HG03060 (cell line): ENCODE data around the gene IL23R.
"Not testable (repeated sequence)": the region's sequence is repeated elsewhere in the genome, so short reads cannot be mapped to it uniquely, and the experiment has no call there.

Experiments
- ATAC-seq: cut with Tn5 transposase; IDR thresholded peaks from one replicate; pipeline ENCODE4 v1.9.1; 2021; ENCODE audit warnings: low read depth, moderate number of reproducible peaks; ENCODE audit not compliant: unreplicated experiment

Gene IL23R, protein sequence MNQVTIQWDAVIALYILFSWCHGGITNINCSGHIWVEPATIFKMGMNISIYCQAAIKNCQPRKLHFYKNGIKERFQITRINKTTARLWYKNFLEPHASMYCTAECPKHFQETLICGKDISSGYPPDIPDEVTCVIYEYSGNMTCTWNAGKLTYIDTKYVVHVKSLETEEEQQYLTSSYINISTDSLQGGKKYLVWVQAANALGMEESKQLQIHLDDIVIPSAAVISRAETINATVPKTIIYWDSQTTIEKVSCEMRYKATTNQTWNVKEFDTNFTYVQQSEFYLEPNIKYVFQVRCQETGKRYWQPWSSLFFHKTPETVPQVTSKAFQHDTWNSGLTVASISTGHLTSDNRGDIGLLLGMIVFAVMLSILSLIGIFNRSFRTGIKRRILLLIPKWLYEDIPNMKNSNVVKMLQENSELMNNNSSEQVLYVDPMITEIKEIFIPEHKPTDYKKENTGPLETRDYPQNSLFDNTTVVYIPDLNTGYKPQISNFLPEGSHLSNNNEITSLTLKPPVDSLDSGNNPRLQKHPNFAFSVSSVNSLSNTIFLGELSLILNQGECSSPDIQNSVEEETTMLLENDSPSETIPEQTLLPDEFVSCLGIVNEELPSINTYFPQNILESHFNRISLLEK

DNA sequence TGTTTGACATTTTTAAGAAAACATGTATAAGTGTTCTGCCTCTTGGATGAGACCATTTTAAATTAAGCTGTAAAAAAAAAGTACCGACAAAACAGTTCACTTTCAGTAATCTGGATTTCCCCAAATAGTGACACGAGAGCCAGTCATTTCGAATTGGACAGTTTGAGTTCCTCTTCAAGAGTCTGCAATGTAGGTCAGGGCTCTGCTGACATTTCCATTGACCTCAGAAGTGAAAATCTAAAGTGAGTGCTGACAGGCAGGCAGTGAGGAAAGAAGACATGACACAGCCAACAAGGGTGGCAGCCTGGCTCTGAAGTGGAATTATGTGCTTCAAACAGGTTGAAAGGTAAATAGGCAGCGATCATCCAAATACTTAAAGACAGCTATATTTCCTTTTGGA lies at the start of gene IL23R:
IL23R (plus strand) TSS at position 259 of the 400 bp plus-strand sequence. CDS start 1,667 bp downstream, outside the sequence.
- peak; percentile 79 for ATAC-seq

DNA sequence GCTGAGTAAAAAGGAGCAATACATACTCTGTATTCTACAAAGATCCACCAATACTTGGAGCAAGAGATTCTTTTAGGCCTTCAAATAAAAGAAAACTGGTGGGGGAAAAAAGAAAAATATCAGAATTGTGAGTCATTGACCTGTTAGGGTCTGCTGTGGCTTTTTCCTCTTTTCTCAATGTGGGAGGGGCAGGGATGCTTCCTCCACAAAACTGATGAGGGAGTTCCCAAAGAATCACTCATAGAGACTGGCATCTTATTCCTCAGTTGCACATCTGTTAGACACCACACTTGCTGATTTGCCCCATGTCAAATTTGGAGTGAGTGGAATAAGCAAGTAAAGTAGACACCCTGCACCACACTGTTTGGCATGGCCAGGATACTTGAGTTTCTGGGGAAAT lies 48.1 kb upstream of the IL23R start:
- ATAC-seq, result no peak

DNA sequence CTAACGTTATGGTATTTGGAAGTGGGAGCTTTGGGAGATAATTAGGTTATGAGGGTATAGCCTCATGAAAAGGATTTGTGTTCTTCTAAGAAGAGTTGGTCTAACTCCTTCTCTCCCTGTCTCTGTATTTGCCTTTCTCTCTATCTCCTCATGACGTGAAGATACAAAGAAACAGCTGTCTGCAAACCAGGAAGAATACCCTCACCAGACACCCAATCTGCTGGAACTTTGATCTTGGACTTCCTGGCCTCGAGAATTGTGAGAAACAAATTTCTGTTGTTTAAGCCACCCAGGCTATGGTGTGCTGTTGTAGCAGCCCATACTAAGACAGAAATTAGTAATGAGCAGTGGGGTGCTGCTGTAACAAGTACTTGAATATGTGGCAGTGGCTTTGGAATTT lies 47.6 kb upstream of the IL23R start:
- no peak for ATAC-seq

DNA sequence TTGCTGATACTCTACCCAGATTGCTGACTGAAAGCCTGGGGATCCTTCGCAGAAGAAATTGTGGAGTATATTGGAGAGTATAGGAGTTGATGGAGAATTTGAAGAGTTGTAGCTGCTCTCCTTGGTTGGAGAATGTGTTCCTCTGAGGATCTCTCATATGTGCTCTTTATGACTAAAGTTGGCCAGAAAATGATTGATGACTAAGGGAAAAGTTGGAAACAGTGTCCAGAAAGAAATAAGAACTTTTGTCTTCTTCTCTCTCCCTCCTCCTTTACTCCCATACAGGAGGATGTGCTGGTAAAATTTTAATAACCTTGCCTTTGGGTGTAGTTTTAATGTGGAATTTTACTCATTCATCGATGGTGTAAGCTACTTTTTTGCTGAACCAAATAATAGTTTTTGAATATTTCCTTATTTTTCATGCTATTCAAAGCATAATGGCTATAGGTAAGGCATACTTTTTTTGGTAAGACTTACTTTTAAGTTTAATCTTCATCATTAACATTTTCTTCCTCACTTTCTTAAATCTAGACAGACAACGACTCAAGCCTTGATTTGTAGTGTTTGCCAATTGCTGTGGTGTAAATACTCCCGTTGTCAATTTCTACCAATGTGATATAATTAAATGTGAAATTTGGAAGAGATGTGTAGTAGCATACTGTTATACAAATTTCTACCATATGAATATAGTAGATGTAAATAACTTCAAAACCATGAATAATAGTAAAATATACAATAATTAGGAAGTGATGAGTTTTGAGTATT lies 45.2 kb upstream of the IL23R start:
- ATAC-seq, result no peak

DNA sequence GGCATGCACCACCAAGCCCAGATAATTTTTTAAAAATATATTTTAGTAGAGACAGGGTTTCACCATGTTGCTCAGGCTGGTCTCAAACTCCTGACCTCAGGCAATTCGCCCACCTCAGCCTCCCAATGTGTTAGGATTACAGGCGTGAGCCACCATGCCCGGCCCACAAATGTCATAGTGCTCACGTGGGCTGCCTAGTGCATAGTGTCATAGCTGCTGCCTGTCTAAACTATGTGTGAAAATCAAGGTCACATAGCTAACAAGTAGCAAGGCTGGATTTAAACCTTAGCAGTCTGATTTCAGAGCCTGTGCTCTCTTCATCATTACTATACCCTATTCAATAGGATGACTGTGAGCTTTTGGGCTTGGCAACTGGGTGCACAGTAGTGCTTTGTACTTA lies 41.8 kb upstream of the IL23R start:
- ATAC-seq, result no peak

DNA sequence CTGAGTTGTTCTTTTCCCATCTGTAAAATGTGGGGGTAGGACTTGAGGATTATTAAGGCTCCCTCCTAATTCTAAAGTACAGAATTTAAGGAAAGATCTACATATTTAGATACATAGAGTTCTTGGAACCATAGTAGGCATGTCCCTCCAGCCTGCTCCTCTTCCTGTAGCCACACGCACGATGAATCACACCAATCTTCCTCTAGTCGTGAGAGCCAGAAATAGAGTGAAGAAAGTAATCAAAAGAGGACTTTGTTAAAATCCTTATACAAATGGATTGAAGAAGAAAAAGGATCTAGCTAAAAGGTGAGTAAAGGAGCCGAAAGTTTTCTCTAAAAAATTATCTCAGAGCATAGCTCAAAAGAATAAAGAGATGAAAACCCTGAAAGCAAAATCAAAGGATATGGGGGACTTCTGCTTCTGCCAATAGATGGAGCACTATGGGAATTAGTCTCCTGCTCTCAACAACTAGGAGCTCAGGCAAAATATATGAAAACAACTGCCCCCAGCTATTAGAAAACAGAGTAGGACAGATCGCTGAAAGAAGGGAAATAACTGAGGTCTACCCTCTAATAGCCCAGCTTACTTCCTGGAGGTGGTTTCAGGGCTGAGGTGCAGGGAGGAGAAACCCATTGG lies 40.0 kb upstream of the IL23R start:
- ATAC-seq, result no peak

DNA sequence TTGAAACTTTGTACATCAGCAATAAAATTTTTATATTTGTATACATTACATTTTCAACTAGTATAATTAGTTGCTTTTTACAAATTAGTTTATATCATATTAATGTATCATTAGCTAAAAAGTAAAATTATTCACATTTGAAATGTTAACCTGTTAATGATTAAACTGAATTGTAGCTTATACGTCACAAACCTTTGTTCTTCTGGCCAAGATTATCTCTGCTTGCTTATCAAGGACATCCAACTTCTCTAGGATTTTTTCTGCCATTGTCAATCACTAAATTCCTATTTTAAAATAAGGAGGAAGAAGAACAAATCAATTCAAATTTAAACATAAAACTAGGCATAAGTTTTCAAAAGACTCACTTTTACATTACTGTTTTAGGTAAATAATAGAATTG lies 39.3 kb upstream of the IL23R start:
- ATAC-seq, result no peak

DNA sequence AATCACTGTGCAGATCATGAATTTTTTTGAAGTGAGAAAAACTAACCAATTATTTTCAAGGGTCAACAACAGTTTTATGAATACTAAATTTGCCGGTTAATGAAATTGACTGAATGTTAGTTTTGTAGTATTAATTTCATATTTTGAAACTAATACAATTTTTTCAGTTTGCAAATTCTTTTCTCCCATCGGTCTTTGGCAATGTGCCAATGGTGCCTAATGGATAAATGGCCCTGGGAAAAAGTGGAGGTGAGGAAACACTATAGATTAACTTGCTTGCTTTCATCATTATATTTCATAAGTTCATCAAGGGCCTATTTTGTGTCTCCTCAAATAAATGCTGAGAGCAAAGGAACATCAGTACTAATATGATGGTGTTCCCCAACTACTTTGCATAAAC lies 35.6 kb upstream of the IL23R start:
- ATAC-seq, result no peak

DNA sequence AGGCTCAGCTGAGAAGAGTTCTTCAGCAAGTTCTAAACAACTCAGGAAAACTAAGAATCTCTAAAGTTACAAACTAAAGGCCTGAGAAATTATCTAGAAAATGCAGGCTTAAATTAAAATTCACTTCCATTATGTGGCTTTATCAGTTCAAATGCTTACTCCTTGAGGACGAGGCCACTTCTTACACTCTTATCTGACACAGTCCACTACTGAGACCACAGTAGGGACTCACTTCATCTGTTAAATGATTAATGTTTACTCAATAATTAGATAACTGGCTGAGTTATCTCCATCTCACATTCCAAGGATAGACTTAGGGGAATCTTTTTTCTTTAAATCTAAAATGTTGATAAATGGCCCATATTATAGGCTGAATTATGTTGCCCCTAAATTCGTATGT lies 33.1 kb upstream of the IL23R start:
- ATAC-seq, result no peak

DNA sequence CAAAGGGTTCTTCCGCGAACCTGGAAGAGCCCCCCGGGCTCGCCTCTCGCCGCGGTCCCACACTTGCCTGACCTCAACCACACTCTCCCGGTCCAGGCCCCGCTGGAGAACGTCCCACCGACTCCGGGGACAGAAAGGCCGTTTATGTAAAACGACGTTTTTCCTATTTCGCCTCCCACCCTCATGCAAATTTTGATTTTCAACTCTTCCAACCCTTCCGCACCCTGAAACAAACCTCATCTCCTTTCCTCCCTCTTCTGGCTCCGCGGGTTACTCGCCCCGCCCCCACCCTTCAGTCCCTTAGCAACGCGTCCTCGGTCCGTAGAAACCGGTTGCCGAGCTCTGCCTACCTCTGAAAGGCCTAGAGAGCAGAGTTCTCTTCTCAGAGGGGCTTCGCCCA lies 31.6 kb upstream of the IL23R start, which contains the start of gene C1orf141:
C1orf141 (minus strand) TSS at position 276 of the 400 bp plus-strand sequence. CDS start 7,730 bp downstream, outside the sequence.
- ATAC-seq, result no peak

DNA sequence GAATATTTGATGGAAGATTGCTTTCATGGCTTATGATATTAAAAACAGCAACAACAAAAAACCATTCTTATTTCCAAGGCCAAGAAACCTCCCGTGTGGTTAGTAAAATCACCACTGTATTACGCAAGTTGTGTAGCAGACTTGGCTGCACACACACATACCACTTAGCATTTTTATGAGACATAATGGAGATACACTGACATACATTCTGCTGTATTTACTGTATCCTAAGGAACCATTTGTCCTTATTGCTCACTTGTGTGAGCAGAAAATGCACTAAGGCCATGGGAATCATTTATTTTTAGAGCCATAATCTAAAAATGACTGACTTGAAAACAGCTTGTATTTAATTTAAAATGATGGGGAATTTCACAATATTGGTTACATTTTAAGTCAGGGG lies 30.9 kb upstream of the IL23R start:
- ATAC-seq, result no peak

DNA sequence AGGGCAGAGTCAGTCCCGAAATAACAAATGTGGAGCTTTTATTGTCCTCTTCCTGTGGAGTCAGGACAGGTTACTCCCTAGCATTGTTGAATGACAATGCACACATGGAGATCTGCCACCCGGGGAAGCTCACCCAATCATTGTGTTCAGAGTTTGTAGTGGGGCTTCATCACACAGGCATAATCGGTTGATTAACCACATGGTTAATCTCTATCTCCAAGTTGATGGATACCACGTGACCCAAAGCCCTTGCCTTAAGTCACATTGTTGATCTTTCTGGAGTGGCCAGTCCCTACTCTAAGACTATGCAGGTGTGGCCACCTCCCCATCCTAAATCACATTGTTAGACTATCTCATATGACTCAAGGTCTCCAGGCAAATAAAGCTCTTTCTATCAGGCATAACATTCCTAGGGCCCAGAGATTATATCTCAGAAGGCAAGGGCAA lies 28.9 kb upstream of the IL23R start:
- ATAC-seq, result no peak

DNA sequence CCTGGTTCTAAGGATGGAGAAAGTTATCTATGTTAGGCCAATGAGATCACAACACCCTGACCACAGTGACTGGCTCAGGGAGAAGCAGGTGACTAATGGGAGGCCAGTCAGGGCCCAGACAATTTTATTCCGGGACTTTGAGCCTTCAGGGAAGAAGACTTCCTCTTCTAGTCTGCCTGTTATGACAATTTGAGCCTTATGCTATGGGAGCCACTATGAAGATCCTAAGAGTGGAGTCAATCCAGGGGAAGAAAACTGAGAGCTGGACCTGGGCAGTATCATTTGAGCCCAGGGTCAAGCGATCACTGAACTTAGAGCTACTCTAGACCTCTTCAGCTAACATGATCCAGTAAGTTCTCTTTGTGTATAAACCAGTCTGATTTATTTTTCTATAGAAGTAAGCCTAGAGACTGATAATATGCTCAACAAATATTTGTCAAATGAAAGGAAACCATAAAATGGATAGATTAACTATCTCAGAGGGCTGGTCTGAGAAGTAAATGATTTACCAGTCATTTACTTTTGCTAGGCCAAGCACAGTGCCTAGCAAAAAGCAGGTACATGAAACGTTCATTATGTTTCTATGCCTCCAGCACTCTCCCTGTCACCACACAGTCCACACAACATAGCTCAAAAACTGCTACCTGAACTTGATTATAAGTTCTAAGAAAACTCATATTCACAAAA lies 27.3 kb upstream of the IL23R start:
- ATAC-seq, result no peak

DNA sequence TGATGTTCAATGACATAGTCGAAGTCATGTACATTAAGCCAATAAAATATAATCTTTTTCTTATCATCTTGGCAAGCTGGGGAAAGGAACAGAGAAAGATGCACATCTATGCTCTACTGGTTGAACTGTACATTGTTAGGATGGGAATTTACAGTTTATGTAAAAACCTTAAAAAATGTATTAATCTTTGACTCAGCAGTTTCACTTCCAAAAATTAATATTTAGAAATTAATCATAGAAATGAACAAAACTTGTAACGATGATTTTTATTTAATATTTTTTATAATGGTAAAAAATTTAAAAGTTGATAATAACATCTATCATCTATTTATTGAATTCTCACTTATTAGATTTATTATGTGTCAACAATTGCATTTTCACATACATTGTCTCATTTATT lies 25.8 kb upstream of the IL23R start:
- no peak for ATAC-seq

DNA sequence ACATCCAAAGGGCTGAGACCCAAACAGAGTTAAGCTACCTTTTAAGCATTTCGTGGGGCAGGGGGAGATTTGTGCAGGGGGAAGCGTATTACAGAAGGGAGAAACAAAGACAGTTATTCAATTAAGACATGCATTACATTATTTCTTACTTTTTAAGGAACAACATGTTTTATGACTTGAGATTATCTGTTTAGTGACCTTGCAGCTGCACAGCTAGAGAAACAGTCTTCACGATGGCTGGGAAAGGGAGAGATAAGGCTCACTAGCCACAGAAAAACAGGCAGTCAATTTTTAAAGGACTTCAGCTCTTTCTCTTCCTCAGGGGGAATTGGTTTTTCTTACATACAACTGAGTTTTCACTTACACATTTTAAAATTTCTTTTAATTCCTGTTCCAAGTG lies 24.4 kb upstream of the IL23R start:
- ATAC-seq, result not testable (repeated sequence)

DNA sequence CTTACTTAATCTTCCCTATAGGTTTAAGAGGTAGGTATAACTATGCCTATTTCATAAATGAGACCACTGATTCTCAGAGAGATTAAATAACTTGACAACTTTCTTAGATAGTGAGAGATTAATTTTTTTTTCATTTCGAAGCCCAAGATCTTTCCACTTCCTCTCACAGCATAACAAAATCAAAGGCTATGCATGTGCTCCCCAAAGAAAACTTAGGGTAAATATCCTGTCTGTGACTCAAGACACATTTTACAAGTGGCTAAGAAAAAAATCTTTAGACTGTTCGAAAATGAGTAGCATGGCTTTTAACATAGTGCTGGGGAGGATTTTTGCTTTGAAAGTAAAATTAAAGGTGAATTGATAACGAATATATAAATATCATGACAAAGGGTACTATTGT lies 23.3 kb upstream of the IL23R start:
- ATAC-seq, result no peak

DNA sequence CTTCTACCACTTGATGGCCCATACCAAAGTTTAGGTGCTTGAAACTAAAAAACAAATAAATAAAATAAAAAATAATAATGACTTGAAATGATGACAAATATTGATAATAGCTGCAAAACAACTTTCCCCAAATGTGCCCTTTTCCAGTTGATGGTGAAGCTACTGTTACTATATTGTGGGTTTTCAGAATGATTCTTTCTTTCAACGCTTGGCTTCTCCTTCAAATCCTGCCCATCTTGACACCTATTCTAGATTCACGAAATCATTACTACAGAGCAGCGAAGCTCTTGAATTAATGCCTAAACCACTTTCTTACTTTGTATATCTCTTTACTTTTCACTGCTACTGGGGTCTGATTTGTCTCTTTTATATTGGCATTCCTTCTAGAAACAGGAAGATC lies 22.3 kb upstream of the IL23R start:
- no peak for ATAC-seq

DNA sequence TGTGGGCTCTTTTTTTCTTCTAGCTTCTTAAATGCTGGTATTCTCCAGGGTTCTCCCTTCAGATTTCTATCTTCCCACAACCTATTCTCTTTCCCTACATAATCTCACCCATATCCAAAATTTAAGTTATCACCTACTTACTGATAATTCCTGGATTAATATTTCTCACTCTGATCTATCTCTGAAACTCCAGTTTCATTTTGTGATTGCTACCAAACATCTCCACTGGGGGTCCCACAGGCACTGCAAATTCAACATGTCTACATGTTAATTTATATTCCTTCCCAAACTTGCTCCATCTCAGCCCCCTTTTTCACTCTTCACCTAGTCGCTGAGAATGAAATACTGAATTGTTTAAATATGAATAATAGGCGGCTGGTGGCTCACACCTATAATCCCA lies 21.6 kb upstream of the IL23R start:
- ATAC-seq, result no peak

DNA sequence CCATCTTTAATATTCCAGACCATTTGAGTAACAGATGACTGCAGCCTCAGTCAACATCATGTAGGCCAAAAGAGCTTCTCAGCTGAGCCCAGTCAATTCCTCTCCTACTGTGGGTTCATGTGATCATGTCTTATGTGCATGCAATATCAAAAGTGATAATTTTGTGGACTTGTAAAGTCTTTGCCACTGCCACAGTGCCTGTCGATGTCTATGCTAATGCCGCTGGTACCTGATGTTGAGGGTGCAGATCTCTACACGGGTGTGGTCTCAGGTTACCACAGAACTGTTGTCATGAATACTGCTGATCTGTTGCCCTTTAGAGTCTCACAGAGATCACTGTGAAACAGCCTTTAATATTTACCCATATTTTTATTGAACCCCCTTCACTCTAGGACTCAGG lies 20.2 kb upstream of the IL23R start:
- ATAC-seq, result no peak

DNA sequence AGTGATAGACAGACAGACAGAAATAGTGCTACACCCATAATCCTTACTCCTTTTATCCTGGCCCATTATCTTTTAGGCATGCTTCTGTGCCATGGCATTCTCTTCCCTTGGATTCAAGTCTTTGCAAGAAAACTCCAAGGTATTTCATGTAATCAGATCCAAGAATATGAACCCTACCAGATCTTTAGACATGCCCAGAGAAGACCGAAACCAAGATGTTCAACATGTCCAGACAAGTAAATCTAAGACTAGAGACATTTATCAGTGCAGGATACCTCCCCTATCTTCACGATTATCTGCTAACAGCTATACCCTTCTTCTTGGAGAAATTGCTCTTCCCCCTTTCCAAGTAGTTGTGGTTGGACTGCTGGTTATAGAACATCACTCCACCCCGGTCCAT lies 19.7 kb upstream of the IL23R start:
- no peak for ATAC-seq
